ENCODE results near the gene PLXNA4.

DNA sequence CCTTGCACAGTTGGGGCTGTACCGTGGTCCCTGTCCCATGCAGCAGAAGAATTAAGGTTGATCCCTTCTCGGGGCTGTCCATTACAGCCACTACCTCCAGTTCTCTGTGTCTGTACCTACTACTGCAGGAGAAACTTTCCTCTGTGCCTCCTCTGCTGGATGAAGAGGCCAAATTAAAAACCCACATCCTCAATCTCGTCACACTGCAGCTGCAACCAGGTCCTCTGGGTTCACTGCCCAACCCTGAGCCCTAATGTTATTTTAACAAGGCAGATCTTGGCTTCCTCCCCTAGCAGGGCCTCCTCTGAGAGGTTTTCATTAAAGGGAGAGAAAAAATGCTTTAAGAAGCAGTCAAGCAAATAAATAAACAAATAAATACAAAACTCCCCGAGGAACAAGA is 66.6 kb downstream of the PLXNA4 start:
- TF ChIP-seq, protein P1, sequence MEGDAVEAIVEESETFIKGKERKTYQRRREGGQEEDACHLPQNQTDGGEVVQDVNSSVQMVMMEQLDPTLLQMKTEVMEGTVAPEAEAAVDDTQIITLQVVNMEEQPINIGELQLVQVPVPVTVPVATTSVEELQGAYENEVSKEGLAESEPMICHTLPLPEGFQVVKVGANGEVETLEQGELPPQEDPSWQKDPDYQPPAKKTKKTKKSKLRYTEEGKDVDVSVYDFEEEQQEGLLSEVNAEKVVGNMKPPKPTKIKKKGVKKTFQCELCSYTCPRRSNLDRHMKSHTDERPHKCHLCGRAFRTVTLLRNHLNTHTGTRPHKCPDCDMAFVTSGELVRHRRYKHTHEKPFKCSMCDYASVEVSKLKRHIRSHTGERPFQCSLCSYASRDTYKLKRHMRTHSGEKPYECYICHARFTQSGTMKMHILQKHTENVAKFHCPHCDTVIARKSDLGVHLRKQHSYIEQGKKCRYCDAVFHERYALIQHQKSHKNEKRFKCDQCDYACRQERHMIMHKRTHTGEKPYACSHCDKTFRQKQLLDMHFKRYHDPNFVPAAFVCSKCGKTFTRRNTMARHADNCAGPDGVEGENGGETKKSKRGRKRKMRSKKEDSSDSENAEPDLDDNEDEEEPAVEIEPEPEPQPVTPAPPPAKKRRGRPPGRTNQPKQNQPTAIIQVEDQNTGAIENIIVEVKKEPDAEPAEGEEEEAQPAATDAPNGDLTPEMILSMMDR (IDR thresholded peaks at IDR 0.05) = no peak
- TF ChIP-seq POLR2A (IDR thresholded peaks at IDR 0.05) = no peak
